ENCODE results near the gene EPRS1.

DNA sequence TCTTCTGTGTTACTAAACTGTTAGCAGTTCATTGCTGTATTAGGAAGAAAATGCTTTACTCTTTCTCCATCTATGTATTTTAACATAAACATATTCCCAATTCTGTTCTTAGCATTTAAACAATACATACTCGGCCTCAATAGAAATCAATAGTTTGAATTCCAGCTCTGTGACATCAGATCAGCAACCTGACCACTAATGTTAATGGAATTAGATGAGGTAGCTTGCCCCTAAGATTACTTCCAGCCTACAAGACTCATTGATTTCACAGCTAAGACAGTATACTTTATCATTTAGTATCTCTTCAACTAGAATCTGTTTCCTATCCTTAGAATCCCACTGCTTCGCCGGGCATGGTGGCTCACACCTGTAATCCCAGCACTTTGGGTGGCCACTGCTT lies 38.9 kb downstream of the EPRS1 start:
- TF ChIP-seq, protein P1, sequence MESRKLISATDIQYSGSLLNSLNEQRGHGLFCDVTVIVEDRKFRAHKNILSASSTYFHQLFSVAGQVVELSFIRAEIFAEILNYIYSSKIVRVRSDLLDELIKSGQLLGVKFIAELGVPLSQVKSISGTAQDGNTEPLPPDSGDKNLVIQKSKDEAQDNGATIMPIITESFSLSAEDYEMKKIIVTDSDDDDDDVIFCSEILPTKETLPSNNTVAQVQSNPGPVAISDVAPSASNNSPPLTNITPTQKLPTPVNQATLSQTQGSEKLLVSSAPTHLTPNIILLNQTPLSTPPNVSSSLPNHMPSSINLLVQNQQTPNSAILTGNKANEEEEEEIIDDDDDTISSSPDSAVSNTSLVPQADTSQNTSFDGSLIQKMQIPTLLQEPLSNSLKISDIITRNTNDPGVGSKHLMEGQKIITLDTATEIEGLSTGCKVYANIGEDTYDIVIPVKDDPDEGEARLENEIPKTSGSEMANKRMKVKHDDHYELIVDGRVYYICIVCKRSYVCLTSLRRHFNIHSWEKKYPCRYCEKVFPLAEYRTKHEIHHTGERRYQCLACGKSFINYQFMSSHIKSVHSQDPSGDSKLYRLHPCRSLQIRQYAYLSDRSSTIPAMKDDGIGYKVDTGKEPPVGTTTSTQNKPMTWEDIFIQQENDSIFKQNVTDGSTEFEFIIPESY (CRISPR knock-in tag; IDR thresholded peaks at IDR 0.05) = no peak
- TF ChIP-seq ZNF431 (CRISPR knock-in tag; IDR thresholded peaks at IDR 0.05) (no peak), NFE2L1 (tag; IDR thresholded peaks at IDR 0.05; ENCODE audit: borderline replicate concordance, low read depth) (no peak), POLR2A (conservative IDR thresholded peaks at IDR 0.05) (no peak), ILF3 (IDR thresholded peaks at IDR 0.05; ENCODE audit: borderline replicate concordance) (no peak)
